ENCODE results near the gene RNF150.
"Not testable (repeated sequence)": the region's sequence is repeated elsewhere in the genome, so short reads cannot be mapped to it uniquely, and the experiment has no call there.

RNF150 gene

GRCh38 chr4:141074098-141074878 is 59.0 kb downstream of the RNF150 start:
- DNase-seq: no peak

- DNase-seq: no peak
Observed at GRCh38 chr4:141066690-141067089, 66.6 kb downstream of the RNF150 start.

- DNase-seq: no peak
Observed at GRCh38 chr4:141065872-141066271, 67.4 kb downstream of the RNF150 start.

- DNase-seq: no peak
Observed at GRCh38 chr4:141062651-141063050, 70.6 kb downstream of the RNF150 start.

GRCh38 chr4:141058591-141059512 is 74.4 kb downstream of the RNF150 start:
- no peak for DNase-seq

GRCh38 chr4:141057582-141057981 is 75.7 kb downstream of the RNF150 start:
- DNase-seq: no peak

GRCh38 chr4:141056473-141056872 is 76.8 kb downstream of the RNF150 start:
- no peak for DNase-seq

- DNase-seq: no peak
Observed at GRCh38 chr4:141054446-141054845, 78.8 kb downstream of the RNF150 start.

GRCh38 chr4:141050999-141051398 is 82.3 kb downstream of the RNF150 start:
- DNase-seq: not testable (repeated sequence)

- no peak for DNase-seq
Observed at GRCh38 chr4:141047228-141047884, 85.9 kb downstream of the RNF150 start.

GRCh38 chr4:141046255-141046654 is 87.0 kb downstream of the RNF150 start:
- no peak for DNase-seq

- no peak for DNase-seq
Observed at GRCh38 chr4:141045848-141046247, 87.4 kb downstream of the RNF150 start.

- DNase-seq: no peak
Observed at GRCh38 chr4:141041021-141041476, 92.2 kb downstream of the RNF150 start.

- no peak for DNase-seq
Observed at GRCh38 chr4:141039156-141039555, 94.1 kb downstream of the RNF150 start.

GRCh38 chr4:141038428-141038827 is 94.8 kb downstream of the RNF150 start:
- no peak for DNase-seq

- DNase-seq: no peak
Observed at GRCh38 chr4:141037446-141037845, 95.8 kb downstream of the RNF150 start.

GRCh38 chr4:141036786-141037185 is 96.5 kb downstream of the RNF150 start:
- DNase-seq: no peak

GRCh38 chr4:141035920-141036319 is 97.3 kb downstream of the RNF150 start:
- DNase-seq: no peak

GRCh38 chr4:141028024-141028529 is 105.2 kb downstream of the RNF150 start:
- DNase-seq: no peak

- DNase-seq: no peak
Observed at GRCh38 chr4:141027421-141027820, 105.8 kb downstream of the RNF150 start.

- DNase-seq: no peak
Observed at GRCh38 chr4:141026900-141027299, 106.4 kb downstream of the RNF150 start.

GRCh38 chr4:141023051-141023450 is 110.2 kb downstream of the RNF150 start:
- no peak for DNase-seq

- no peak for DNase-seq
Observed at GRCh38 chr4:141022111-141022695, 111.1 kb downstream of the RNF150 start.
